ENCODE measurements around the gene CCDC127.
"Not testable (repeated sequence)": the region's sequence is repeated elsewhere in the genome, so short reads cannot be mapped to it uniquely, and the experiment has no call there.

CCDC127 gene

DNA sequence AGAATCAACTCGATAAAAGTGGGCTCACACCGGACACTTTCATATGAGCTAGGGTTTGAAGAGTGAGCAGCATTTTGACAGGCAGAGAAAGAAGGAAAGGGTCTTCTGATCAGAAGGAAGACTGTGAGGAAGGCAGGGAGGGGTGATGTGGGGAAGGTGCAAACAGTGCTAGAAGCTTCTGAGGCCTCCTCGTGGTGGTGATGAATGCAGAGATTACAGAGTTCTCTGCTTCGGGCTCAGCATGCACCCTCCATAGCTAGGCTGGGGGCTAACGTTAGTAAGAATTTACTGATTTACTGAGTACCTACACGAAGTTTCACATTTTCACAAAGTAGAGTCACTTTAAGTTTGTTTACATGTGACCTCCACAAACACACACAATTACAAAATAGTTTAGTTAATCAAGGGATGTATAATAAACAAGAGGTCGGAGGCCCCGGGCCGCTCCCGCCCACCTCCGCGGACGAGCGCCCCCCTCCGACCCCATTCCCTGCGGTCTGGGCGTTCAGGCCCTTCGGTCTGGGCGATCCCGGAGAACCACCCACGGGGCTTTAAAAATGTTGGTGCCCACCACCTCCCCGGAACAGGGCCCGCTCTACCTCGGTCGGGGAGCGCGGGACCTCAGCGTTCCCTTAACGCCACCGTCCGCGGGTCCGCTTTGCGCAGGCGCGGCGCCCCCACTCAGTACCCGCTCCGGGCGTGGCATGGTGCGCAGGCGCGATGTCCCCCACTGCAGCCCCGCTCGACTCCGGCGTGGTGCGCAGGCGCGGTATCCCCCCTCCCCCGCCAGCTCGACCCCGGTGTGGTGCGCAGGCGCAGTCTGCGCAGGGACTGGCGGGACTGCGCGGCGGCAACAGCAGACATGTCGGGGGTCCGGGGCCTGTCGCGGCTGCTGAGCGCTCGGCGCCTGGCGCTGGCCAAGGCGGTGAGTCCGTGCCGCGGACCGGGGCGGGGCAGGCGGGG lies at the start of gene CCDC127, which contains the start of gene SDHA:
CCDC127 (minus strand) TSS at position 660 of the 963 bp plus-strand sequence. CDS start 1,304 bp downstream, outside the sequence.
SDHA (plus strand) TSS at position 827 of the 963 bp plus-strand sequence; CDS start at position 863, 36 bp downstream.
- DNase-seq (ENCODE audit: low read depth): peak; percentile 99

- DNase-seq (ENCODE audit: low read depth): no peak
These were observed 49.8 kb upstream of the CCDC127 start for GRCh38 chr5:267716-268115.

DNA sequence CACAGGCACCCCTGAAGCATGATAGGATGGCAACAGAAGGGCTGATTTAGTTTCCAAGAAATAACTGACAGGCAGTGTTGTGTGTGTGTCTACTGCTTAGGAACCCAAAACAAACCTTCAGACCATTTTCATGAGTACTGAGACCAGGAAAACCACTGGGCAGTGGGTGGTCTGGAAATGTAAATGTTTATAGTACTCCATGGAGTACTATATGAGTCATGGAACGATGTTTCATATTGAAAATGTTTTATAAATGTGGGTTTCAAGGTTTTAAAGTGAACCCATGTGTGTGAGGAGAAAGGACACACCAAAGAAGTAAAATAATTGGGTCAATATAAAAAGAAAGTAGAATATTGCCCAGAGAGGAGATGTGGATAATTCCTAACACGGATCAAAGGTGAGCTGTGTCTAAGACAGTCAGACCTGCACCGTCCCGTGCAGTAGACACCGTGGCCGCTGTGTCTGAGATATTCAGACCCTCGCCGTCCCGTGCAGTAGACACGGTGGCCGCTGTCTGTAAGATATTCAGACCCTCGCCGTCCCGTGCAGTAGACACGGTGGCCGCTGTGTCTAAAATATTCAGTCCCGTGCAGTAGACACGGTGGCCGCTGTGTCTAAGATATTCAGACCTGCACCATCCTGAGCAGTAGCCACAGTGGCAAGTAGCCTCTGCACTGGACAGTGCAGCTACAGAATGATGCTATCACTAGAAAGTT lies 48.5 kb upstream of the CCDC127 start:
- DNase-seq (ENCODE audit: low read depth): not testable (repeated sequence)

DNA sequence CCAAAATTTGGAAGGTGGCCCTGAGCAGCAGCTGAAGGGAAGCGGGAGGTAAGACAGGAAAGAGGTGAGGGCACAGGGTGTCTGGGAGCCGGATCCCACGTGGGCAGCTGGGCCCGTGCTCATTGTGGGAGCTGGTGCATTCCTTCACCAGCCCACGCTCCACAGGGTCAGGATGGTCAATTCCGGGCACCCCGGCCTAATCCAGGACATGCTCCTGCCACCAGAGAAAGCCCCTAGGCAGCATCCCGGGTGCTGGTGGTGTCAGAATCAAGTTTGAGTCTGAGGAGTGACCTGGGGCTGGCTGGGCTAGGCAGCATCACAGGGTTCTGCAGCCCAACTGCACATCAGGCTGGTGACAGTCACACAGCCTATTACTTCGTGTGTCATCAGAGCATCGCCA lies 46.4 kb upstream of the CCDC127 start:
- DNase-seq (ENCODE audit: low read depth): no peak

DNA sequence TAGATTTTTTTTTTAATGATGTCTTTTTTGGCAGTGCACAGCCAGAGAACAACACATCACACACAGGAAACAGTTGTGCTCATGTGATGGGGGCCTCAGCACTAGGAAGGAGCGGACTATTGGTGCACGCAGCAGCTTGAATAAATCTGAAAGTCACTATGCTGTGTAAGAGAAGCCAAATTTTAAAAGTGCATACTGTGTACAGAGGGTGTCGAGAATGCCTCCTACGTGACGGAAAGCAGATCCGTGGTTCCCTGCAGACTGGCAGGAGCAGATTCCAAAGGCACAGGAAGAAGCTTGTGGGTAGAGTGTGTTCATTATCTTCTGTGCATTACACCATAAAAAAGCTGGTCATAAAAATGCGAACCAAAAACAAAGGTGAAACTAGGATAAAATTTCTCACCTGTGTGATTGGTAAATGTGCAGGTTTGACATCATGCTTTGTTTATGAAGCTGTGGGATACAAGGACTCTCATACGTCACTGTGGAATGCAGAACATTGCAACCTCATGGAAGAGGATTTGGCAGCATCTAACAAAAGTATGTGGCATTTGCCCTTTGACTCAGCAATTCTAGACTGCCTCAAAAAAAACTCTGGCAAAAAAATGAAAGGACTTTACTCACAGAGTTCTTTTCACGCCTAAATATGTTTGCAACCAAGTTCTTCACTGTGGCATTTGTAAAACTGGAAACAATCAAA lies 45.5 kb upstream of the CCDC127 start:
- not testable (repeated sequence) for DNase-seq (ENCODE audit: low read depth)

DNA sequence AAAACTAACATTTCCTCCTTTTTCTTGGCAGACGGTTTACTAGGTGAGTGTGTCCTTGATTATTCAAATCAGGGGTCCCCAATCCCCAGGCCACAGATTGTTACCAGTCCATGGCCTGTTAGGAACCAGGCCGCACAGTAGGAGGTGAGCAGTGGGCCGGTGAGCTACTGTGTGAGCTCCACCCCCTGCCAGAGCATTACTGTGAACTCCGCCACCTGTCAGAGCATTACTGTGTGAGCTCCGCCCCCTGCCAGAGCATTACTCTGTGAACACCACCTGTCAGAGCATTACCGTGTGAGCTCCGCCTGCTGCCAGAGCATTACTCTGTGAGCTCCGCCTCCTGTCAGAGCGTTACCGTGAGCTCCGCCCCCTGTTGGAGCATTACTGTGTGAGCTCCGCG lies 39.2 kb upstream of the CCDC127 start:
- DNase-seq (ENCODE audit: low read depth): no peak

GRCh38 chr5:256347-256746 lies 38.4 kb upstream of the CCDC127 start:
- DNase-seq (ENCODE audit: low read depth): not testable (repeated sequence)

DNA sequence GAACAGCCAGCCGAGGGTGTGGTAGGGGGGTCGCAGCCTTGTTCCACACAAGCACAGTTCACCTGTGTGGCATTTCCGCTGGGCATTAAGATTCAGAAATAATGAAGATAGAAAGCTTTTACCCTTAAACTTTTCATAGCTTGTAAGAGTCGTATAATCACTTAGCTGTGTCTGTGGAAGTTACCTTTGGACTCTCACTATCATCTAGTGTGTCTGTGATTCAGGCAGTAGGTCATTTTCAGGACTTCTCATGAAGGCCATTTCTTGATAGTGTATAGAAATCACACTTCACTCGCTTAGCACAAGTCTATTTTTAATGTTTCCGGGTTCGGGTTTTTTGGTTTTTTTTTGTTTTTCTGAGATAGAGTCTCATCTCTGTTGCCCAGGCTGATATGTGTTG lies 37.2 kb upstream of the CCDC127 start:
- DNase-seq (ENCODE audit: low read depth): not testable (repeated sequence)

DNA sequence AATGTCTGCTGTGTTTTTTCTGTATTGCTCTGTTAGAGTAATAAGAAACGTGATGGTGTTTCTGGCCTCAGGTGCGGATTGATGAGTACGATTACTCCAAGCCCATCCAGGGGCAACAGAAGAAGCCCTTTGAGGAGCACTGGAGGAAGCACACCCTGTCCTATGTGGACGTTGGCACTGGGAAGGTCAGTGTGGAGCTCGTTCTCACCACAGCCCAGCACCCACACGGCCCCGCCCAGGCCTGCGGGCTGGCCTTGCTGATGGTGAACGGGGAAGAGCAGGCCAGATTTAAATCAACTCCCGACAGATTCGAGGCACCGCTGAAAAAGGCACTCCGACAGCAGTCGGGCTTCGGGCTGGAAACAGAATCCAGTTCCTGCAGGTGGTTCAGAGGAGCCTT lies 36.4 kb upstream of the CCDC127 start:
- not testable (repeated sequence) for DNase-seq (ENCODE audit: low read depth)

DNA sequence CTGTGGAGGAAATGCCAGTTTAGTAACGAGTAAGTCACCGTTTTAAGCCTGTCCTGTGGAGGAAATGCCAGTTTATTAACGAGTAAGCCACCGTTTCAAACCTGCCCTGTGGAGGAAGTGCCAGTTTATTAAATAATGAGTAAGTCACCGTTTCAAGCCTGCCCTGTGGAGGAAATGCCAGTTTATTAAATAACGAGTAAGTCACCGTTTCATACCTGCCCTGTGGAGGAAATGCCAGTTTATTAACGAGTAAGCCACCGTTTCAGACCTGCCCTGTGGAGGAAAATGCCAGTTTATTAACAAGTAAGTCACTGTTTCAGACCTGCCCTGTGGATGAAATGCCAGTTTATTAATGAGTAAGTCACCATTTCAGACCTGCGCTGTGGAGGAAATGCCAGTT lies 34.6 kb upstream of the CCDC127 start:
- DNase-seq (ENCODE audit: low read depth): no peak

DNA sequence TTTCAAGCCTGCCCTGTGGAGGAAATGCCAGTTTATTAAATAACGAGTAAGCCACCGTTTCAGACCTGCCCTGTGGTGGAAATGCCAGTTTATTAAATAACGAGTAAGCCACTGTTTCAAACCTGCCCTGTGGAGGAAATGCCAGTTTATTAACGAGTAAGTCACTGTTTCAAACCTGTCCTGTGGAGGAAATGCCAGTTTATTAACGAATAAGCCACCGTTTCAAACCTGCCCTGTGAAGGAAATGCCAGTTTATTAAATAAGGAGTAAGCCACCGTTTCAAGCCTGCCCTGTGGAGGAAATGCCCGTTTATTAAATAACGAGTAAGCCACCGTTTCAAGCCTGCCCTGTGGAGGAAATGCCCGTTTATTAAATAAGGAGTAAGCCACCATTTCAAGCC lies 34.0 kb upstream of the CCDC127 start:
- not testable (repeated sequence) for DNase-seq (ENCODE audit: low read depth)

DNA sequence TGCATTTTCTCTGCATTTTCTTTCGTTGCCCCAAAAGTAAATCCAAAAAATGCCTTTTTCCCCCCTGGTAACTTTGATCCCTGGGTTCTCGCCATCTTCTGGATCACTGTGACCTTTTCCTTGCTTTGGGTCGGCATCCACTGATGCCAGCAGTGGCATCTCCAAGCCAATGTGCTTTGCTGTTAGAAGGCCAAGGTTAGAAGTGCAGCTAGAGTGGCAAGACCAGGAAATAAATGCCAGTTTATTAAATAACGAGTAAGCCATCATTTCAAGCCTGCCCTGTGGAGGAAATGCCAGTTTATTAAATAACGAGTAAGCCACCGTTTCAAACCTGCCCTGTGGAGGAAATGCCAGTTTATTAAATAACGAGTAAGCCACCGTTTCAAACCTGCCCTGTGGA lies 33.6 kb upstream of the CCDC127 start:
- DNase-seq (ENCODE audit: low read depth): not testable (repeated sequence)

GRCh38 chr5:251016-251415 lies 33.1 kb upstream of the CCDC127 start:
- not testable (repeated sequence) for DNase-seq (ENCODE audit: low read depth)

DNA sequence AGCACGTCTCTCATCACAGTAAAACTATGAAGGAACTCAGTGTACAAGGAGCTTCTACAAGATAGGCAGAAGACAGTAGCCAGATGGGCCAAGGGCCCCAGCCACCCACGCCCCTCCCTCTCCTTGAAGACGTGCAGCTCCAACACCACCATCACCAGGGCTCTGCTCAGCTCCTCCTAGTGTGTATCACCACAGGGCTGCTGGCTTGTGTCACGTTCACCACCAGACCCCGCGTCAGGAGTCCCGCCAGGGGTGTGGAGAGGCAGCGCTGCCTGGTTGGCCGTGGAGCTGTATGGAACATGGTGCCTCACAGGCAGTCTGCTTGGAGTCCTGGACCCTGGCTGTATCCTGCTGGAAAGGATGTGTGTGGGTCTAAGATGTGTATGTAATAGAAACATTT lies 32.4 kb upstream of the CCDC127 start:
- DNase-seq (ENCODE audit: low read depth): not testable (repeated sequence)

- not testable (repeated sequence) for DNase-seq (ENCODE audit: low read depth)
These were observed 27.8 kb upstream of the CCDC127 start for GRCh38 chr5:245717-246116.

DNA sequence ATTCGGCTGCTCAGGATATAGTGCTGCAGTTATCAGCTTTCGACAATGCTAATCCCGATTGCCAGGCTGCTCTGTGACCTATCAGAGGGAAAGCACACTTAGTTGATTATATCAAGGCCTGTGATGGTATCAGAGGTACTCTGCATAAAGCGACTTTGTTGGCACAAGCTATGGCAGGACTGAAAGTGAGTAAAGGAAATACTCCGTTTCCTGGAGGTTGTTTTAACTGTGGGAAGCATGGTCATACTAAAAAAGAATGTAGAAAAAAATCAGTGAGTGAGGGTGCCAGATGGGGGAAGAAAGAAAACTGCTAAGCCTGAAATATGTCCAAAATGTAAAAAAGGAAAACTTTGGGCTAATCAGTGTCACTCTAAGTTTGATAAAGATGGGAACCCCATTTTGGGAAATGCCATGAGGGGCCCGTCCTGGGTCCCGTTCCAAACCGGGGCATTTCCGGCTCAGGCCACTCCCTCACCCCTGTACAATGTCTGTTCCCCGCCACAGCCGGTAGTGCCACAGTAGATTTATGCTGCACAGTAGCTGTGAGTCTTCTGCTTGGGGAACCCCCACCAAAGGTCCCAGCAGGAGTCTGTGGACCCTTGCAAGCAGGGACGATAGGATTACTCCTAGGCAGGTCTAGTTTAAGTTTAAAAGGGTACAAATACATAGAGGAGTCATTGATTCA lies 25.9 kb upstream of the CCDC127 start:
- DNase-seq (ENCODE audit: low read depth): peak; percentile 18

DNA sequence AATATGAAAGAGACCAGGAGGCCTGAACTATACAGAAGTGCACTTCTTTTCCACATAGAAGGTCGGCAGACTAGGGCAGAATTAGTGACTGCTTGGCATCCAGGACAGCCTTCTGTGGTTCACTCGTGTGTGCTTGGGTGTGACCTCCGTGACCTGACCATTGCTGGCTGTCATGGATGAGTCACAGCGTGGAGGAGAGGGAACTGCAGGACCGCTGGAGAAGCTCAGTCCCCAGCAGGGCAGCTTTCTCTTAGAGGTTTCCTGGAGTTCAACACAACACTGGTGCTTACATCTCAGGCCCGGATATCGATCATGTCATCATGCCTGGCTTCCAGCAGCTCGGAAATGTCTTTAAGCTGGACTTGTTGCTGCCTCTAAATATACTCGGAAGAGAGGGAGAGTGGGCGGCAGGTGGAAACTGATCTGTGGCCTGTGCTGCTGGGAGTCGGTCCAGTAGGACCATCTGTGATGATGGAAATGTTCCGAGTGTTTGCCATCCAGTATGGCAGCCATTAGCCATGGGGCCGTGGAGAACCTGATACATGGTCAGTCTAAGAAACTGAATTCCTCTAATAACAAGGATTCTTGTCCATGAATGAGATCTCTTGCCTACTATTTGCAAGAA lies 23.2 kb upstream of the CCDC127 start:
- not testable (repeated sequence) for DNase-seq (ENCODE audit: low read depth)

DNA sequence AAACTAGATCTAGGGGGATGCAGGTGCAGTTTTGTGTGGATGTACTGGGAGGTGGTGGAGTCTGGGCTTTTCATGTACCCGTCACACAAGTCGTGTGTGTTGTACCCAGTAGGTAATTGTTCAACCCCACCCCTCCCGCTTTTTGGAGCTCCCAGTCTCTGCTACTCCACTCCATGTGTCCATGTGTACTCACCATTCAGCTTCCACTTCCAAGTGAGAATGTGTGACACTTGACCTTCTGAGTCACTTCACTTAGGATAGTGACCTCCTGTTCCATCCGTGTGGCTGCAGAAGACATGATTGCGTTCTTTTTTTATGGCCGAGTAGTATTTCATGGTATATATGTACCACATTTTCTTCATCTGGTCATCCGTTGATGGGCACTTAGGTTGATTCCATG lies 22.6 kb upstream of the CCDC127 start:
- DNase-seq (ENCODE audit: low read depth): not testable (repeated sequence)

GRCh38 chr5:237931-238330 lies 20.0 kb upstream of the CCDC127 start:
- not testable (repeated sequence) for DNase-seq (ENCODE audit: low read depth)

GRCh38 chr5:235527-235926 lies 17.6 kb upstream of the CCDC127 start:
- not testable (repeated sequence) for DNase-seq (ENCODE audit: low read depth)

DNA sequence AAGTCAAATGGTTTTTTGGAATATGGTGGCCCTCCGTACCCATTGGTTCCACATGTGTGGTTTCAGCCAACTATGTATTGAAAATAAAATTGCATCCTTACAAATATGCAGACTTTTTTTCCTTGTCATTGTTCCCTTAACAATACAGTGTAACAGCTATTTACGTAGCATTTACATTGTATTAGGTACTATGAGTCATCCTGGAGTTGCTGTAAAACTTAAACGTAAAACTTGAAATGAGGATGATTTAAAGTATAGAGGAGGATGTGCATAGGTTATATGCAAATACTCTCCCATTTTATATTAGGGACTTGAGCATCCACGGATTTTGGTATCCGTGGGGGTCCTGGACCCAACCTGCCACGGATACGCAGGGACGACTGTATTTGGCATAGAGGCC lies 16.5 kb upstream of the CCDC127 start:
- no peak for DNase-seq (ENCODE audit: low read depth)
